OCI-LY3 (cell line): ENCODE results near the gene ALDH1A1.
A peak's percentile ranks its signal among the peaks of the same experiment; 100 is the strongest.

Experiments
- H2AFZ ChIP-seq: fragments of 200-600, 300-600 bp; shearing (Covaris generic); 2 replicates; pipeline ENCODE4 v1.6.0; 2014; ENCODE audit warnings: antibody characterized with exemption, low read depth, low read length
- H3K27ac ChIP-seq: fragments of 200-600, 300-600 bp; sonication (generic); 2 replicates; pipeline ENCODE4 v1.5.1; 2014; ENCODE audit warnings: mild to moderate bottlenecking, low read length, moderate library complexity, mixed read lengths
- H3K27me3 ChIP-seq: fragments of 200-600, 300-600 bp; sonication (generic); 2 replicates; pipeline ENCODE4 v1.6.1; 2014; ENCODE audit warnings: low read depth, low read length, mixed read lengths
- H3K36me3 ChIP-seq: fragments of 200-600, 300-600 bp; sonication (generic); replicated peaks from 2 replicates; pipeline ENCODE3; 2014; ENCODE audit warnings: low read depth, low read length, mixed read lengths
- H3K4me1 ChIP-seq: fragments of 300-600, 200-600 bp; sonication (generic); 2 replicates; pipeline ENCODE4 v1.6.1; 2014; ENCODE audit warnings: low read length, mixed read lengths
- H3K4me2 ChIP-seq: fragments of 200-600, 300-600 bp; sonication (generic); 2 replicates; pipeline ENCODE4 v1.6.1; 2014; ENCODE audit warnings: low read length, mixed read lengths
- H3K4me3 ChIP-seq: fragments of 300-600, 200-600 bp; sonication (generic); 2 replicates; pipeline ENCODE4 v1.5.1; 2014; ENCODE audit warnings: antibody characterized with exemption, mild to moderate bottlenecking, low read length, moderate library complexity
- H3K79me2 ChIP-seq: fragments of 300-600, 200-600 bp; shearing (Covaris generic); 2 replicates; pipeline ENCODE4 v1.6.1; 2014; ENCODE audit warnings: mild to moderate bottlenecking, low read length, mixed read lengths
- H3K9ac ChIP-seq: fragments of 300-600, 200-600 bp; shearing (Covaris generic); 2 replicates; pipeline ENCODE4 v1.6.0; 2014; ENCODE audit warnings: mild to moderate bottlenecking, low read length, moderate library complexity
- H3K9me3 ChIP-seq: fragments of 200-600, 300-600 bp; shearing (Covaris generic); 2 replicates; pipeline ENCODE4 v1.6.1; 2014; ENCODE audit warnings: low read length, mixed read lengths; ENCODE audit not compliant: insufficient read depth
- H4K20me1 ChIP-seq: fragments of 200-600, 300-600 bp; sonication (generic); 2 replicates; pipeline ENCODE4 v1.6.1; 2016; ENCODE audit warnings: low read length, mixed read lengths; ENCODE audit not compliant: insufficient read depth
- EZH2phosphoT487 ChIP-seq: fragments of 200-600 bp; shearing (Covaris generic); IDR thresholded peaks from 2 replicates; pipeline ENCODE4 v1.6.1; 2018; ENCODE audit warnings: antibody characterized with exemption, mixed run types, low read depth
- TF ChIP-seq, protein P1 (sequence below): fragments of 200-600, 300-600 bp; sonication (generic); IDR thresholded peaks from 2 replicates; pipeline ENCODE4 v1.5.1; 2014; ENCODE audit warnings: antibody characterized with exemption, low read length, low read depth

ALDH1A1 gene

DNA sequence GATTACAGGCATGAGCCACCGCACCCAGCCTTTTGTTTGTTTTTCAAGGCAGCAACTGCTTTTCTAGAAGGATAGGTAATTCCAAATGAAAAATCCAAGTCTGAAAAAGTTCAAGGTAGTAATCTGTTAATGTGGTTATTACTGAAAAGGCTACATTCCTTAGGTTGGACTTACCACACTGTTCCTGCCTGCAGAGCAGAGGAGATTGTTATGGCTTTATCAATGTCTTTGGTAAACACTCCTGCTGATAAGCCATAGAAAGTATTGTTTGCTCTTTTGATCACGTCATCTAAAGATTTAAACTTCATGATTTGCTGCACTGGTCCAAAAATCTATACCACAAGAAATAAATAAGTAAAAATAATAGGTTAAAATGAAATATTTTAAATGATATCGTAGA is 43.4 kb downstream of the ALDH1A1 start:
- no peak overlapping the region for H3K27ac ChIP-seq

GRCh38 chr9:72907421-72907820 is 45.4 kb downstream of the ALDH1A1 start:
- H3K9ac ChIP-seq, result no peak overlapping the region
- H3K79me2 ChIP-seq, result no peaks in the 10 kb centered on the region
- peaks cover 39% of the 10 kb centered on the region for H3K27me3 ChIP-seq
- peaks cover 5% of the 10 kb centered on the region; the same call in 1 of the 2 replicates for H4K20me1 ChIP-seq
- H3K4me1 ChIP-seq, result peaks cover 24% of the 10 kb centered on the region
- no peak overlapping the region for H3K4me3 ChIP-seq
- TF ChIP-seq, protein P1, sequence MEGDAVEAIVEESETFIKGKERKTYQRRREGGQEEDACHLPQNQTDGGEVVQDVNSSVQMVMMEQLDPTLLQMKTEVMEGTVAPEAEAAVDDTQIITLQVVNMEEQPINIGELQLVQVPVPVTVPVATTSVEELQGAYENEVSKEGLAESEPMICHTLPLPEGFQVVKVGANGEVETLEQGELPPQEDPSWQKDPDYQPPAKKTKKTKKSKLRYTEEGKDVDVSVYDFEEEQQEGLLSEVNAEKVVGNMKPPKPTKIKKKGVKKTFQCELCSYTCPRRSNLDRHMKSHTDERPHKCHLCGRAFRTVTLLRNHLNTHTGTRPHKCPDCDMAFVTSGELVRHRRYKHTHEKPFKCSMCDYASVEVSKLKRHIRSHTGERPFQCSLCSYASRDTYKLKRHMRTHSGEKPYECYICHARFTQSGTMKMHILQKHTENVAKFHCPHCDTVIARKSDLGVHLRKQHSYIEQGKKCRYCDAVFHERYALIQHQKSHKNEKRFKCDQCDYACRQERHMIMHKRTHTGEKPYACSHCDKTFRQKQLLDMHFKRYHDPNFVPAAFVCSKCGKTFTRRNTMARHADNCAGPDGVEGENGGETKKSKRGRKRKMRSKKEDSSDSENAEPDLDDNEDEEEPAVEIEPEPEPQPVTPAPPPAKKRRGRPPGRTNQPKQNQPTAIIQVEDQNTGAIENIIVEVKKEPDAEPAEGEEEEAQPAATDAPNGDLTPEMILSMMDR, result no peak
- TF ChIP-seq EZH2phosphoT487, result no peak
- no peak overlapping the region for H3K27ac ChIP-seq
- H3K36me3 ChIP-seq, result no peaks in the 10 kb centered on the region
- peak overlapping the region; percentile 36 for H3K4me2 ChIP-seq
- no peak overlapping the region for H2AFZ ChIP-seq
- no peaks in the 10 kb centered on the region for H3K9me3 ChIP-seq

More for the DNA sequence above, 43.4 kb downstream of the ALDH1A1 start:
- peaks cover 23% of the 10 kb centered on the region for H3K4me1 ChIP-seq
- H2AFZ ChIP-seq, result no peak overlapping the region
- no peaks in the 10 kb centered on the region for H3K36me3 ChIP-seq
- H4K20me1 ChIP-seq, result peaks cover 5% of the 10 kb centered on the region; the same call in 1 of the 2 replicates
- no peak overlapping the region for H3K4me3 ChIP-seq
- H3K9me3 ChIP-seq, result no peaks in the 10 kb centered on the region
- H3K9ac ChIP-seq, result no peak overlapping the region
- H3K79me2 ChIP-seq, result no peaks in the 10 kb centered on the region
- H3K4me2 ChIP-seq, result no peak overlapping the region
- H3K27me3 ChIP-seq, result peaks cover 22% of the 10 kb centered on the region
- no peak for TF ChIP-seq EZH2phosphoT487
- TF ChIP-seq, protein P1, result no peak

- H3K27me3 ChIP-seq, result peaks cover 39% of the 10 kb centered on the region
- no peak overlapping the region for H3K27ac ChIP-seq
- no peak for TF ChIP-seq EZH2phosphoT487
- TF ChIP-seq, protein P1, result no peak
- H3K36me3 ChIP-seq, result no peaks in the 10 kb centered on the region
- no peak overlapping the region for H2AFZ ChIP-seq
- H3K4me1 ChIP-seq, result peaks cover 24% of the 10 kb centered on the region
- H3K9me3 ChIP-seq, result no peaks in the 10 kb centered on the region
- H3K9ac ChIP-seq, result no peak overlapping the region
- peaks cover 5% of the 10 kb centered on the region; the same call in 1 of the 2 replicates for H4K20me1 ChIP-seq
- no peaks in the 10 kb centered on the region for H3K79me2 ChIP-seq
- no peak overlapping the region for H3K4me3 ChIP-seq
- H3K4me2 ChIP-seq, result peak overlapping the region; percentile 36
Measured at GRCh38 chr9:72906810-72907209, 46.0 kb downstream of the ALDH1A1 start.

DNA sequence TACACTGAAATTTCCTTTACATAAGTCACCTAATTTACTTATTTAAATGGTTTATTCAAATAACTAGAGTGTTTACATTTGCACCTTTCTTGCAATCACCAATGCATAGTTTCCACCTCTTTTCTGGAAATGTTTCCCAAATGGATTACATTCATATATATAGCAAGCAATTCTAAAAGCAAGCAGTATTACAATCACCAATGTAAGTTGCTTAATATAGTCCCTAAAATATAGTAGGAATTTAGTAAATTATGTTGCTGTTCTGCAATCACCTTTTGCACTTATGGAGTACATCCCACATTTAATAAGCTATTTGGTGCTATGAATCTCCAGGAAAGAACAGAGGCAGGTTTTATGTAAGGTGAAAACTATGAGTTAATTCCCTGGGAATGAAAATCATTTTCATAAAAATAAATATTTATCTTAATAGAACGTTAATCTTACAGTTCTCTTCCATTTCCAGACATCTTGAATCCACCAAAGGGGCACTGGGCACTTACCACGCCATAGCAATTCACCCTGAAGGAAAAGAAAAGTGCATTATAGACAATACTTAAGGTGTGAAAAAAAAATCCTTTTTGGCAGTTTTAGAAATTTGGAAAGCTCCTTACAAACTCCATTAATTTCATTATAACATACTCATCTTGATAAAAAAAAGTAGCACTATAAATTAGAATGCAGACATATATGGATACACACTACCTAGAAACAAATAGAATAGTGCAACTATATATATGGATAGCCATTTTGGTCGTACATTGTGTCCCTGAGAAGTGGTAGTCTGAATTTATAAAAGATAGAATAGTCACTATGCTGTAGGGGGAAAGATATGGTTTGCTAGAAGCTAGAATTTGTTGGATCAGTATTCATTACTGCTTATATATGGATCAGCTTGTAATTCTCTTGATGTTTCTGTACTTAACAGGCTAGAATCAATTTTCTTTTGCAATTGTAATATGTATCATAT is 47.1 kb downstream of the ALDH1A1 start:
- Histone ChIP-seq H3K4me1 (peaks cover 27% of the 10 kb centered on the region), H3K79me2 (no peaks in the 10 kb centered on the region), H3K27ac (no peak overlapping the region), H3K36me3 (no peaks in the 10 kb centered on the region), H2AFZ (no peak overlapping the region), H3K4me2 (no peak overlapping the region), H3K9ac (no peak overlapping the region), H4K20me1 (peaks cover 5% of the 10 kb centered on the region; the same call in 1 of the 2 replicates), H3K9me3 (no peaks in the 10 kb centered on the region), H3K27me3 (peaks cover 42% of the 10 kb centered on the region), H3K4me3 (no peak overlapping the region)
- TF ChIP-seq EZH2phosphoT487, result no peak
- TF ChIP-seq, protein P1, result no peak
